Skin epidermis (tissue), 12 donors: ENCODE measurements around the gene TRIM43B.
"Not testable (repeated sequence)": the region's sequence is repeated elsewhere in the genome, so short reads cannot be mapped to it uniquely, and the experiment has no call there.

ENCODE experiments used
- H3K27ac ChIP-seq, 21 experiments: fragments of 200-600 bp; sonication (generic) in 11 of 21; one replicate each; pipeline ENCODE4 v1.5.0; 2020; ENCODE audit warnings: mild to moderate bottlenecking in 3 of 21, inconsistent platforms in 2 of 21, moderate library complexity in 2 of 21
- H3K4me3 ChIP-seq, 7 experiments: fragments of 200-600 bp; sonication (generic) in 2 of 7; one replicate each; pipeline ENCODE4 v1.5.0; 2020; ENCODE audit warnings: inconsistent platforms in 2 of 7, mild to moderate bottlenecking in 2 of 7, moderate library complexity in 1 of 7

TRIM43B gene

GRCh38 chr2:95434507-95435076 lies 50.0 kb downstream of the TRIM43B start:
- H3K27ac ChIP-seq, H3K4me3 ChIP-seq: not testable (repeated sequence)

- not testable (repeated sequence) for H3K27ac ChIP-seq
Measured at GRCh38 chr2:95433973-95434372, 50.6 kb downstream of the TRIM43B start.

DNA sequence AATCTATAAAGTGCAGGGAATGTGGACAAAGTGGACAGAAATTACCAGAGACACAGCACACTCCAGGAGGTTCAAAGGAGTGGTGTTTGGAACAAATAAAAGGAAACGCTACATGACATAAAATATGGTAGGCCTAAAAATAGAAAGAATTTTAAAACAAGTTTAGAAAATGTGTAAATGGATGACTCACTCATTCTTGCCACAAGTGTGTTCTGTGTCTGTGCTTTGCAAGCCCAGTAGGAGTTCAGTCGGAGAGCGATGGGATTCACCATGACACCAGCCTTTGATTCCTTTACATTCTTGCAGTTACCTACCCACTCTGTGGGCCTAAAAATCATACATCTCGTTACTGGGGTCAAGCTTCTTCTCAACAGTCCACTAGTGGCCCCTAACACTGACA lies 51.2 kb downstream of the TRIM43B start:
- H3K27ac ChIP-seq, H3K4me3 ChIP-seq: not testable (repeated sequence)

More at GRCh38 chr2:95433973-95434372, 50.6 kb downstream of the TRIM43B start:
- H3K4me3 ChIP-seq = not testable (repeated sequence)

- not testable (repeated sequence) for H3K4me3 ChIP-seq, H3K27ac ChIP-seq
Measured at GRCh38 chr2:95429748-95430467, 54.6 kb downstream of the TRIM43B start.

DNA sequence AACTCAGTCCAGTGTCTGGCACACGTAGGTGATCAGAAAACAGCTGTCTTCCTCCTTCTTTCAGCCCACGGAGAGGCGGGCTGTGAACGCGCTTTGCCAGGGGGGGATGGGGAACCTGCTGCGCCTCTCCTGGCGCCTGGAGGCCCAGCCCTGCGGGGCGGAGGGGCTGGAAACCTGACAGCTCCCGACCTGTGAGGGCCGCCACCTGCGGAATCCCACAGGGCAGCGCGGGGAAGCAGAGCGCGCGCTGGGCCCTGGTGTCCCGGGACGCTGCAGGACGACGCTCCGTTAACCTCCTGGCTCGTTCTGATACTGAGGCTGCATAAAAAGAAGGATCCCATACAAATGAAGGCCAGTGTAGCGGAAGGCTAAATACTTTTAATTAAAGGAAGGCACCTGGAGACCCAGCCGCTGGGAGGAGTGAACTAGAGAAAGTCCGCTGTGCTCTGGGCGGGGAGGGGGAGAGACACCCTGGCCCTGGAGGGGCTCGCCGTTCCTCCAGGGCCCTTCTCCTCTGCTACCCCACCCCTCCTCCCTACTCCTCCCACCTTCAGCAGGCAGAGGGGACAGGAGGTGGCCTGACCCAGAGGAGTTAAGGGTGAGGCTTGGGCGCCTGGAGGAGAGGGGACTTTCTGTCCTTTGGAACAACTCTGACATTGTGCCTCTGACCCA lies 57.2 kb downstream of the TRIM43B start:
- not testable (repeated sequence) for H3K27ac ChIP-seq, H3K4me3 ChIP-seq
